DOHH2 (cell line): ENCODE results near the gene RBM33.

Experiments
- EZH2phosphoT487 ChIP-seq: fragments of 200-600 bp; sonication (generic); IDR thresholded peaks from 2 replicates; pipeline ENCODE4 v1.6.1; 2017; ENCODE audit warnings: borderline replicate concordance, mild to moderate bottlenecking, antibody characterized with exemption, low read length, moderate library complexity, mixed read lengths
- TF ChIP-seq, protein P1 (sequence below): fragments of 200-600 bp; sonication (generic); IDR thresholded peaks from one replicate; pipeline ENCODE4 v1.5.1; 2014; ENCODE audit warnings: antibody characterized with exemption, mild to moderate bottlenecking, low read depth, low read length; ENCODE audit not compliant: poor library complexity, severe bottlenecking

DNA sequence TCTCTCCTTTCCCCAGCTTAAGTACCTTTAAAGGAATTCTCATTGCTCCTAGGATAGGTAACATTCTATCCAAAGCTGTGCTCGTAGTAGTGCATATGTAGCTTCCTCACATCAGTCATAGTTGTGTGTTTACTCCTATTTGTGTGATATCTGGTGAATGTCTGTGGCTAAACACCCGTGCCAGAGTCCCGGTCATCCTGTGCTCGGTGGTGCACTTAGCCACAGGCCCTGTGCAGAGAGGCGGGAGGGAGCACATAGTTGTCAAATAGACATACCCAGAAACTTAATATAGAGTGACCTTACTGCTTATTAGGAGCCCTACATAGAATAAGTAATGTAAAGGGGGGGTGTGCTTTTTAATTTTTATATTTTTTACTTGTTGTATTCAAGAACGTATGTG is 76.6 kb downstream of the RBM33 start:
- TF ChIP-seq, protein P1, sequence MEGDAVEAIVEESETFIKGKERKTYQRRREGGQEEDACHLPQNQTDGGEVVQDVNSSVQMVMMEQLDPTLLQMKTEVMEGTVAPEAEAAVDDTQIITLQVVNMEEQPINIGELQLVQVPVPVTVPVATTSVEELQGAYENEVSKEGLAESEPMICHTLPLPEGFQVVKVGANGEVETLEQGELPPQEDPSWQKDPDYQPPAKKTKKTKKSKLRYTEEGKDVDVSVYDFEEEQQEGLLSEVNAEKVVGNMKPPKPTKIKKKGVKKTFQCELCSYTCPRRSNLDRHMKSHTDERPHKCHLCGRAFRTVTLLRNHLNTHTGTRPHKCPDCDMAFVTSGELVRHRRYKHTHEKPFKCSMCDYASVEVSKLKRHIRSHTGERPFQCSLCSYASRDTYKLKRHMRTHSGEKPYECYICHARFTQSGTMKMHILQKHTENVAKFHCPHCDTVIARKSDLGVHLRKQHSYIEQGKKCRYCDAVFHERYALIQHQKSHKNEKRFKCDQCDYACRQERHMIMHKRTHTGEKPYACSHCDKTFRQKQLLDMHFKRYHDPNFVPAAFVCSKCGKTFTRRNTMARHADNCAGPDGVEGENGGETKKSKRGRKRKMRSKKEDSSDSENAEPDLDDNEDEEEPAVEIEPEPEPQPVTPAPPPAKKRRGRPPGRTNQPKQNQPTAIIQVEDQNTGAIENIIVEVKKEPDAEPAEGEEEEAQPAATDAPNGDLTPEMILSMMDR: no peak
- no peak for TF ChIP-seq EZH2phosphoT487
